Breast epithelium (tissue), 4 donors: ENCODE data around the gene KCTD16. TPM values are rescaled to one million over a fixed set of nuclear protein-coding genes. Genes with fewer than 3 reads are reported as not detected.

ENCODE experiments used
- DNase-seq, 2 donors: peaks; one replicate each; pipeline ENCODE4 v3.0.0-alpha.2; 2019; ENCODE audit warnings: low spot score in 2 of 2
- H3K27ac ChIP-seq, 2 donors: fragments of 200-600 bp; sonication (generic) in 1 of 2; one replicate each; pipeline ENCODE4 v1.5.1; 2016 to 2019; ENCODE audit warnings: mild to moderate bottlenecking in 1 of 2
- H3K27me3 ChIP-seq, 2 donors: fragments of 200-600 bp; sonication (generic) in 1 of 2; one replicate each; pipeline versions ENCODE4 v1.5.1 to v1.6.0; 2017 to 2019; ENCODE audit warnings: control low read depth in 1 of 2, mild to moderate bottlenecking in 1 of 2
- H3K36me3 ChIP-seq: fragments of 200-600 bp; one replicate; pipeline ENCODE4 v1.5.1; 2019
- H3K4me1 ChIP-seq, 2 donors: fragments of 200-600 bp; sonication (generic); one replicate each; pipeline ENCODE4 v1.5.1; 2016 to 2019; ENCODE audit warnings: control low read depth in 1 of 2
- H3K4me3 ChIP-seq, 3 donors: fragments of 200-600 bp; sonication (generic); 1 replicate in 2 of 3; 2 replicates in 1 of 3; pipeline ENCODE4 v1.5.1; 2016 to 2019; ENCODE audit warnings: mild to moderate bottlenecking in 3 of 3, moderate library complexity in 2 of 3
- H3K9me3 ChIP-seq, 2 donors: fragments of 200-600 bp; sonication (generic) in 1 of 2; one replicate each; pipeline ENCODE4 v1.5.1; 2016 to 2019; ENCODE audit warnings: control low read depth in 1 of 2
- CTCF ChIP-seq, 3 donors: fragments of 450-650 bp; IDR thresholded peaks; one replicate each; pipeline ENCODE4 v1.5.1; 2016 to 2017; ENCODE audit warnings: antibody characterized with exemption in 3 of 3, mild to moderate bottlenecking in 3 of 3, moderate library complexity in 3 of 3
- POLR2A ChIP-seq: fragments of 450-650 bp; IDR thresholded peaks from one replicate; pipeline ENCODE4 v1.6.1; 2016; ENCODE audit warnings: antibody characterized with exemption, mild to moderate bottlenecking, moderate library complexity
- POLR2AphosphoS5 ChIP-seq, 3 donors: sonication (generic); formaldehyde crosslinking; IDR thresholded peaks; one replicate each; pipeline ENCODE4 v1.6.1; 2017; ENCODE audit warnings: antibody characterized with exemption in 3 of 3
- intact Hi-C: fragments of 100-400 bp; cut with DNase I; formaldehyde crosslinking; loops from one replicate; pipeline ENCODE4 v1.15.1; 2023; ENCODE audit warnings: low total_unique reads
- total RNA-seq, 3 donors: library from RNA; depleted of rRNA; stranded (reverse); fragments of >200 nt; gene quantifications; one replicate each; pipeline ENCODE4 v1.1.0, GENCODE V29; 2016

Gene KCTD16
- total RNA-seq, 3 donors from 2014 or later = under 0.01 to 0.33 (median 0.32) TPM

- H3K4me3 ChIP-seq = no peak overlapping the region
- H3K27me3 ChIP-seq = no peaks in the 10 kb centered on the region
- no peak for DNase-seq
- intact Hi-C loops = no loop called here
- no peaks in the 10 kb centered on the region for H3K9me3 ChIP-seq
- no peak overlapping the region for H3K27ac ChIP-seq
- TF ChIP-seq CTCF (IDR thresholded peaks at IDR 0.05) = no peak
- no peak for TF ChIP-seq POLR2AphosphoS5 (IDR thresholded peaks at IDR 0.05)
- no peak for TF ChIP-seq POLR2A
- H3K36me3 ChIP-seq = no peaks in the 10 kb centered on the region
- no peaks in the 10 kb centered on the region for H3K4me1 ChIP-seq
Observed at GRCh38 chr5:144458216-144458615, 287.5 kb downstream of the KCTD16 start.

- intact Hi-C loops = no loop called here
- H3K4me3 ChIP-seq = no peak overlapping the region
- no peak for DNase-seq
- H3K27me3 ChIP-seq = no peaks in the 10 kb centered on the region
- TF ChIP-seq POLR2A = no peak
- no peak for TF ChIP-seq POLR2AphosphoS5 (IDR thresholded peaks at IDR 0.05)
- no peak for TF ChIP-seq CTCF (IDR thresholded peaks at IDR 0.05)
- no peaks in the 10 kb centered on the region for H3K4me1 ChIP-seq
- H3K36me3 ChIP-seq = no peaks in the 10 kb centered on the region
- no peak overlapping the region for H3K27ac ChIP-seq
- no peaks in the 10 kb centered on the region for H3K9me3 ChIP-seq
Observed at GRCh38 chr5:144460600-144460999, 289.9 kb downstream of the KCTD16 start.

GRCh38 chr5:144462577-144462976, 291.9 kb downstream of the KCTD16 start:
- no peak for DNase-seq
- no peaks in the 10 kb centered on the region for H3K9me3 ChIP-seq
- H3K36me3 ChIP-seq = no peaks in the 10 kb centered on the region
- H3K4me3 ChIP-seq = no peak overlapping the region
- no peaks in the 10 kb centered on the region for H3K27me3 ChIP-seq
- no peak overlapping the region for H3K27ac ChIP-seq
- intact Hi-C loops = no loop called here
- TF ChIP-seq CTCF (IDR thresholded peaks at IDR 0.05) (no peak), POLR2A (no peak), POLR2AphosphoS5 (IDR thresholded peaks at IDR 0.05) (no peak)
- no peaks in the 10 kb centered on the region for H3K4me1 ChIP-seq

GRCh38 chr5:144463481-144464223, 293.0 kb downstream of the KCTD16 start:
- Histone ChIP-seq H3K9me3 (no peaks in the 10 kb centered on the region), H3K36me3 (no peaks in the 10 kb centered on the region), H3K27ac (no peak overlapping the region), H3K4me3 (no peak overlapping the region), H3K27me3 (no peaks in the 10 kb centered on the region), H3K4me1 (no peaks in the 10 kb centered on the region)
- intact Hi-C loops = no loop called here
- DNase-seq = no peak
- TF ChIP-seq CTCF (IDR thresholded peaks at IDR 0.05) = no peak
- no peak for TF ChIP-seq POLR2AphosphoS5 (IDR thresholded peaks at IDR 0.05)
- no peak for TF ChIP-seq POLR2A

GRCh38 chr5:144464306-144464705, 293.6 kb downstream of the KCTD16 start:
- intact Hi-C loops = no loop called here
- DNase-seq = no peak
- Histone ChIP-seq H3K9me3 (no peaks in the 10 kb centered on the region), H3K27me3 (no peaks in the 10 kb centered on the region), H3K27ac (no peak overlapping the region), H3K4me1 (no peaks in the 10 kb centered on the region), H3K36me3 (no peaks in the 10 kb centered on the region), H3K4me3 (no peak overlapping the region)
- TF ChIP-seq POLR2A (no peak), POLR2AphosphoS5 (IDR thresholded peaks at IDR 0.05) (no peak), CTCF (IDR thresholded peaks at IDR 0.05) (no peak)
